Embryonic facial prominence (tissue), 1 donor: ENCODE measurements around the gene KCNH6.
A peak's percentile ranks its signal among the peaks of the same experiment; 100 is the strongest.

Experiments used
- DNase-seq: peaks from one replicate; pipeline ENCODE4 v3.0.0-alpha.2; 2016; ENCODE audit errors: extremely low spot score

The KCNH6 gene

GRCh38 chr17:63534816-63535455 is 11.8 kb downstream of the KCNH6 start:
- no peak for DNase-seq

- DNase-seq = no peak
Observed at GRCh38 chr17:63535640-63536039, 12.5 kb downstream of the KCNH6 start.

- DNase-seq = no peak
Observed at GRCh38 chr17:63537001-63537400, 13.8 kb downstream of the KCNH6 start.

GRCh38 chr17:63537991-63538692 is 15.0 kb downstream of the KCNH6 start:
- no peak for DNase-seq

- no peak for DNase-seq
Observed at GRCh38 chr17:63538693-63539595, 15.8 kb downstream of the KCNH6 start.

- no peak for DNase-seq
Observed at GRCh38 chr17:63540590-63540989, 17.4 kb downstream of the KCNH6 start.

GRCh38 chr17:63542218-63542545 is 19.0 kb downstream of the KCNH6 start:
- DNase-seq = no peak

- no peak for DNase-seq
Observed at GRCh38 chr17:63542942-63543821, 20.0 kb downstream of the KCNH6 start.

- no peak for DNase-seq
Observed at GRCh38 chr17:63543822-63544420, 20.8 kb downstream of the KCNH6 start.

- DNase-seq = no peak
Observed at GRCh38 chr17:63544467-63545301, 21.5 kb downstream of the KCNH6 start.

GRCh38 chr17:63546308-63547082 is 23.3 kb downstream of the KCNH6 start:
- no peak for DNase-seq

- no peak for DNase-seq
Observed at GRCh38 chr17:63547083-63547523, 23.9 kb downstream of the KCNH6 start.

- no peak for DNase-seq
Observed at GRCh38 chr17:63549289-63549945, 26.3 kb downstream of the KCNH6 start.

- DNase-seq = peak; percentile 99
Observed at GRCh38 chr17:63549946-63550816, 27.0 kb downstream of the KCNH6 start, which contains the start of gene DCAF7. DCAF7 (plus strand) TSS chr17:63550477; CDS start chr17:63550678, 201 bp downstream.

- peak; percentile 7 for DNase-seq
Observed at GRCh38 chr17:63550817-63551639, 27.9 kb downstream of the KCNH6 start.

GRCh38 chr17:63552211-63552610 is 29.1 kb downstream of the KCNH6 start:
- DNase-seq = no peak
